Stimulated activated naive CD8-positive, alpha-beta T cell treated with anti-CD3 and anti-CD28 coated beads, Interleukin-15, amount 100 ng/mL, for 72 hours (primary cell): ENCODE results near the gene ANO7.
A peak's percentile ranks its signal among the peaks of the same experiment; 100 is the strongest.

ENCODE experiments used
- ATAC-seq: fragments of 150-1000 bp; cut with Tn5 transposase; 2 replicates; pipeline ENCODE4 v1.10.0; 2021; ENCODE audit warnings: mild to moderate bottlenecking, moderate library complexity
- DNase-seq, 2 donors: peaks; one replicate each; pipeline ENCODE4 v3.0.0; 2021 to 2022
- H3K27ac Mint-ChIP-seq, 2 donors: one replicate each; pipeline ENCODE4 v1.8.0; 2022; ENCODE audit warnings: mild to moderate bottlenecking in 2 of 2, mixed read lengths in 2 of 2, moderate library complexity in 2 of 2
- H3K27me3 Mint-ChIP-seq: one replicate; pipeline ENCODE4 v1.8.0; 2022; ENCODE audit warnings: mixed read lengths
- H3K4me1 Mint-ChIP-seq: one replicate; pipeline ENCODE4 v1.8.0; 2022; ENCODE audit warnings: mild to moderate bottlenecking, mixed read lengths
- H3K4me3 Mint-ChIP-seq, 2 donors: one replicate each; pipeline ENCODE4 v1.8.0; 2022; ENCODE audit warnings: mild to moderate bottlenecking in 2 of 2, mixed read lengths in 2 of 2, moderate library complexity in 1 of 2
- H3K9me3 Mint-ChIP-seq, 2 donors: one replicate each; pipeline ENCODE4 v1.8.0; 2022; ENCODE audit warnings: mixed read lengths in 2 of 2

The ANO7 gene

DNA sequence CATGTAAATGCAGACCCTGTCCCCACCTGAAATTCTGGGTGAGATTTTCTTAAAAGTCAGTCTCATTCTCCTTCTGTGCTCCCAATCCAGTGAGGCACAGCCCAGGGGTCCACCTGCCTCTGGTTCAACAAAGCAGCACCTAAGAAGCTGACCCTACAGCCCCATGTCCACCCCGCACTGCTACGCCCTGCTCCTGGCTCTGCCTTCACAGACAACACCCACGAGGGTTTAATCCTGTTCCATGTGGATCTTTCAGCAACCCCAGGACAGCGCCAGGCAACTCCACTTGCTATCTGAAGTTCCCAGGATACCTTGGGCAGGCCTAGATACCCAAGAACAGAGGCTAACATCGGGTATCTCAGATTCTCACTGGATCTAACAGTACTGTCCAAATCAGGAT lies 82.1 kb downstream of the ANO7 start:
- no peak overlapping the region for H3K27ac Mint-ChIP-seq
- H3K4me3 Mint-ChIP-seq = no peak overlapping the region
- H3K27me3 Mint-ChIP-seq = no peaks in the 10 kb centered on the region
- H3K4me1 Mint-ChIP-seq = peaks cover 57% of the 10 kb centered on the region
- DNase-seq (no peak), ATAC-seq (no peak)
- H3K9me3 Mint-ChIP-seq = peaks cover 6 to 8% of the 10 kb centered on the region in 2 donors

DNA sequence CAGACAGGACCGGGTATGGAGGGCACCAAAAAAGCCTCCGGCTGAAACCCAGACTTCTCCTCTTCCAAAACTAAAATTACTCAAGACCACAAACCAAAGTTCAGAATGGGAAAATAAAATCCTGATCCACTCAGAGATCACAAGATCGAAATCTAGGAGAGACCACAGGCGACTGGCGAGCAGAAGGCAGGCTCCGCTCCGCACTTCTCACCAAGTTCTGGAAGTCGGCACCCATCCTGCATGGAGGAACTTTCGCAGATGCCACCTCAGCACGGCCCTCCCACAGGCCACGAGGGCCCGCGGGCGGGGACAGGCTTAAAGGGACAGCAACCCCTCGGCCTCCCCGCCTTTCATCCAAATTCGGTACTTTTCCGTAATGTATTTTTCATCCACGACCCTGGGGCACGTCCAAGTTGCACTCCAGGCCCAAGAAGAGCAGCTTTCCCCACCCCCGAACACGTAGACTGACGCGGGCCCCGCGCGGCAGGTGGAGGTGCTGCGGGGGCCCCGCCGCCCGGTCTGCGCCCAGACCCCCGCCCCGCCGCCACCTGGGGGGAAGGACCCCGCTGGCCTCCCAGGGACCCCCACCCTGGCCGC lies 83.3 kb downstream of the ANO7 start:
- Mint-ChIP-seq H3K4me3 (peak overlapping the region; percentile 81 to 84), H3K9me3 (peaks cover 11 to 15% of the 10 kb centered on the region in 2 donors), H3K27me3 (no peaks in the 10 kb centered on the region), H3K4me1 (peaks cover 57% of the 10 kb centered on the region), H3K27ac (peak overlapping the region; percentile 78 to 91)
- DNase-seq (peak; percentile 31 to 44), ATAC-seq (peak; percentile 67)

DNA sequence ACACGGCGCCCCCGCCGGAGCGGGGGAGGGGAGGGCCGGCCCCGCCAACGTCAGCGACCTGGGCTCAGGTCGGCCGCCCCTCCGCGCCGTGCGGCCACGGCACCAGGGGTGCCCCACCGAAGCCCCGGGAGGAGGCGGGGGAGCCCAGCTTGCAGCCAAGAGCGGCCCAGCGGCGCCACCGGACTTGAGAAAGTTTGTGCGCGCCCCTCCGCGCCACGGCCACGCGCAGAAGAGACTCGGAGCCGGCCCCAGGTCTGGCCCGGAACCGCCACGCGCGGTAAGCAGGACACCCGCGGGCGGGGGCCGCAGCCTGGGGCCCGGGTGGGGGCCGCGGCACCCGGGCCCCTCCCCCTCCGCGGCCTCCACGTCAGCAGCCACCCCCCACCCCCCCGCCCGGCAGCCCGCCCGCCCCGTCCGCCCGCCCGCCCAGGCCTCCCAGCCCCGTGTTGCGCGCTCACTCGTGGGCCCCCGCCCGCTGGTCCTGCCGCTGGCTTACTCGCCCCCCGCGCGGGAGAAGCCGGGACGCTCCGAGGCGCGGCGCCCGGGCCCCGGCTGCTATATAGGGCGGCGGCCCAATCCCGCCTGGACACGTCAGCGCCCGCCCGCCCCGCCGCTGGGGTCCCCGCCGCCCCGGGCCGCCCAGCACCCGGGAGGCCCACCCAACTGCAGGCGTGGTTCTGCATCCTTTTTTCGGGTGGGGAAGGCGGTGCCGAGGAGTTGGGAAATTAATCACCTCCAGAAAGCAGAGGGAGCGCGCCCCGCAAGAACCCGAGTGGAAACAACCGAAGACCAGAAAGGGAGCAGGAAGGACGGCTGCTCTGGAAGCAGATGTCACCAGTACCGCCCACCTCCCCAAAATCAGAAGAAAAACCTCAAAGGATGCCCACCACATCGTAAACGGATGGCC lies 84.1 kb downstream of the ANO7 start:
- Mint-ChIP-seq H3K4me1 (peaks cover 60% of the 10 kb centered on the region), H3K9me3 (peaks cover 11 to 15% of the 10 kb centered on the region in 2 donors), H3K27ac (peak overlapping the region in 1 of 2 donors; percentile 54), H3K4me3 (peak overlapping the region; percentile 60 to 78), H3K27me3 (no peaks in the 10 kb centered on the region)
- peak; percentile 21 to 38 for DNase-seq
- peak; percentile 81 for ATAC-seq

DNA sequence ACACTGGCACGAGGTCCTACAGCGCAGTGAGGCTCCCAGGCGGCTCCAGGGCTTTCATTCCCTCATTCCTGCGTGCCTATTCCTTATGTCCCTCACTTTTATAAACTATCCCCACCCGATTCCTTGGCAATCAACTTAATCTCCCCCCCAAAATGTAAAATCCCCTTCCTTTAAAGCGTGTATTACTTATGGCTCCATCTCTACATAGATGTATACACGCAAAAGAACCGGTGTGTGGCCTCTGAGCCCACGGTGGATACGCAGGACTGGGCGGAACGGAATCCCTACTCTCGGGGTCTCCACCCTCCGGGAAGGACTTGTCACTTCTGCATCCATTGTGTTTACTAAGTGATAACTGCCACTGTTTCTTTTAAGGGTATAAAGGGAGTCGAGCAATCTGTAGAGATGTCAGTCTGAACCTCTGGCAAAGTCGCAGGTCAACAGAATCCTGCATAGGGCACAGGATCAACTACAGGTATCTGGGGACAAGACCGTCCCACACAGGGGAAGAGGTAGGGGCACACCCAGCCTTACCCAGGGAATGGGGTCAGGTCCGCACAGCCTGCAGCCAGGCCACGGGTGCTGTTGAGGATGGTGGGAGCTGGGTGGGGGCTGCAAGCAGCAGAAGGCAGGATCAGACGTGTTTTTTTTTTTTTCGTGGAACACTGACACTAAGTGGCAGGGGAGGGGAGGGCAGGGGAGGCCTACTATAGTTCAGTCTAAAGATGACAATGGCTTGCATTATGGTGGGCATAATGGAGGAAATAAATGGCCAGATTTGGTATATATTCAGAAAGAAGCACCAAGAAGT lies 84.9 kb downstream of the ANO7 start:
- no peak for DNase-seq
- no peak for ATAC-seq
- peaks cover 11 to 15% of the 10 kb centered on the region in 2 donors for H3K9me3 Mint-ChIP-seq
- H3K27ac Mint-ChIP-seq = peak overlapping the region; percentile 4 to 28
- H3K4me1 Mint-ChIP-seq = peaks cover 58% of the 10 kb centered on the region
- H3K27me3 Mint-ChIP-seq = no peaks in the 10 kb centered on the region
- peak overlapping the region; percentile 60 to 78 for H3K4me3 Mint-ChIP-seq

DNA sequence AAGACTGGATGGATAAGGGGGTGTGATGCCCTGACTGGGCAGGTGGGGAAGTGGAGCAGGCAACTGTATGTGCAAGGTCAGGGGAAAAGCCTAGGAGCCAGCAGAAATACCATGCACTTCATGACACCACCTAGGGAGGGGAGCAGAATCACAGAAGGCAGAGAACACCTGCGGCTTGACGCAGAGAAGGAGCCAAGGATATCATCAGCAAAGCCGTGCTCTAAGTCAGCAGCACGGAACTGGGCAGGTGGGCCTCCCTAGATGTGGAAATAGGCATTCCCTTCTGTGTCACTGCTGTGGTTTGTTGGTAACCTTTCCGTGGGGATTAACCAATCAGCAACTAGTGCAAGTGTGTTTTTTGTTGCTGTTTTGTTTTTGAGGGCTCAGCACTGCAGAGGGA lies 85.7 kb downstream of the ANO7 start:
- H3K4me1 Mint-ChIP-seq = peaks cover 53% of the 10 kb centered on the region
- peaks cover 11 to 15% of the 10 kb centered on the region in 2 donors for H3K9me3 Mint-ChIP-seq
- ATAC-seq = no peak
- no peak overlapping the region for H3K4me3 Mint-ChIP-seq
- H3K27me3 Mint-ChIP-seq = no peaks in the 10 kb centered on the region
- H3K27ac Mint-ChIP-seq = no peak overlapping the region
- no peak for DNase-seq
